ENCODE measurements around the gene MBNL3.

MBNL3 gene

DNA sequence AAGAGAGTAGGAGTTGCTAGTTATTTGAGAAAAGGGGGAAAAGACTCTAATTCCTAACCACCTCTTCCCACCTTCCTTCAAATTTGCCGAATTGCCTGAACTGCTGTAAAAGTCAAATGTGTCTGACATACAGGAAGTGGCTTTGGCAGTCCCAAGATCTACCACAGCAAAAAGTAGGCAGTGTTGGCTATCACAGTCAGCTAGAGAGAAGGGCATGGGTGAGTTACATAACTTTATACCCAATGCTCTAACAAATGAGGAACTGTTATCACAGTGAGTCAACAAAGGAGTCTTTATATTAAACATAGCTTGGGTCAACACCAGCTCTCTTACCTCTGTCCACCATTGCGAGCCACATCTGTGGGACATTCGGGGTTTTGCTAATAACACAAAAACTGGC is 2.4 kb upstream of the MBNL3 start:
- peak overlapping the region; percentile 64 for H2AFZ ChIP-seq (ENCODE audit: low read depth, low read length, severe bottlenecking)
- no peaks in the 10 kb centered on the region for H3K9me2 ChIP-seq (replicated peaks; ENCODE audit: insufficient read depth, low read length)
- TF ChIP-seq EZH2phosphoT487 (conservative IDR thresholded peaks at IDR 0.05; ENCODE audit: low read length), result no peak
- TF ChIP-seq, protein P1, sequence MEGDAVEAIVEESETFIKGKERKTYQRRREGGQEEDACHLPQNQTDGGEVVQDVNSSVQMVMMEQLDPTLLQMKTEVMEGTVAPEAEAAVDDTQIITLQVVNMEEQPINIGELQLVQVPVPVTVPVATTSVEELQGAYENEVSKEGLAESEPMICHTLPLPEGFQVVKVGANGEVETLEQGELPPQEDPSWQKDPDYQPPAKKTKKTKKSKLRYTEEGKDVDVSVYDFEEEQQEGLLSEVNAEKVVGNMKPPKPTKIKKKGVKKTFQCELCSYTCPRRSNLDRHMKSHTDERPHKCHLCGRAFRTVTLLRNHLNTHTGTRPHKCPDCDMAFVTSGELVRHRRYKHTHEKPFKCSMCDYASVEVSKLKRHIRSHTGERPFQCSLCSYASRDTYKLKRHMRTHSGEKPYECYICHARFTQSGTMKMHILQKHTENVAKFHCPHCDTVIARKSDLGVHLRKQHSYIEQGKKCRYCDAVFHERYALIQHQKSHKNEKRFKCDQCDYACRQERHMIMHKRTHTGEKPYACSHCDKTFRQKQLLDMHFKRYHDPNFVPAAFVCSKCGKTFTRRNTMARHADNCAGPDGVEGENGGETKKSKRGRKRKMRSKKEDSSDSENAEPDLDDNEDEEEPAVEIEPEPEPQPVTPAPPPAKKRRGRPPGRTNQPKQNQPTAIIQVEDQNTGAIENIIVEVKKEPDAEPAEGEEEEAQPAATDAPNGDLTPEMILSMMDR (IDR thresholded peaks at IDR 0.05; ENCODE audit: insufficient read depth, low read length, poor library complexity, severe bottlenecking), result no peak
- no peaks in the 10 kb centered on the region for H3K27me3 ChIP-seq (ENCODE audit: low read length)
- no peaks in the 10 kb centered on the region for H3K79me2 ChIP-seq (ENCODE audit: insufficient read depth, low read length)
- peaks cover 15% of the 10 kb centered on the region; the same call in 1 of the 2 replicates for H3F3A ChIP-seq (ENCODE audit: insufficient read depth)
- peak overlapping the region; percentile 88 for H3K4me2 ChIP-seq (ENCODE audit: low read depth, low read length, poor library complexity, severe bottlenecking)
- H3K9ac ChIP-seq (ENCODE audit: low read length), result no peak overlapping the region
- H3K4me3 ChIP-seq (ENCODE audit: insufficient read depth, low read length, poor library complexity, severe bottlenecking), result peak overlapping the region; percentile 22
- H3K27ac ChIP-seq (ENCODE audit: low read depth, low read length), result no peak overlapping the region
- H4K20me1 ChIP-seq (ENCODE audit: low read depth, low read length), result no peaks in the 10 kb centered on the region
- no peaks in the 10 kb centered on the region for H3K36me3 ChIP-seq (ENCODE audit: low read length)
- H3K9me3 ChIP-seq (ENCODE audit: insufficient read depth, low read length), result no peaks in the 10 kb centered on the region

DNA sequence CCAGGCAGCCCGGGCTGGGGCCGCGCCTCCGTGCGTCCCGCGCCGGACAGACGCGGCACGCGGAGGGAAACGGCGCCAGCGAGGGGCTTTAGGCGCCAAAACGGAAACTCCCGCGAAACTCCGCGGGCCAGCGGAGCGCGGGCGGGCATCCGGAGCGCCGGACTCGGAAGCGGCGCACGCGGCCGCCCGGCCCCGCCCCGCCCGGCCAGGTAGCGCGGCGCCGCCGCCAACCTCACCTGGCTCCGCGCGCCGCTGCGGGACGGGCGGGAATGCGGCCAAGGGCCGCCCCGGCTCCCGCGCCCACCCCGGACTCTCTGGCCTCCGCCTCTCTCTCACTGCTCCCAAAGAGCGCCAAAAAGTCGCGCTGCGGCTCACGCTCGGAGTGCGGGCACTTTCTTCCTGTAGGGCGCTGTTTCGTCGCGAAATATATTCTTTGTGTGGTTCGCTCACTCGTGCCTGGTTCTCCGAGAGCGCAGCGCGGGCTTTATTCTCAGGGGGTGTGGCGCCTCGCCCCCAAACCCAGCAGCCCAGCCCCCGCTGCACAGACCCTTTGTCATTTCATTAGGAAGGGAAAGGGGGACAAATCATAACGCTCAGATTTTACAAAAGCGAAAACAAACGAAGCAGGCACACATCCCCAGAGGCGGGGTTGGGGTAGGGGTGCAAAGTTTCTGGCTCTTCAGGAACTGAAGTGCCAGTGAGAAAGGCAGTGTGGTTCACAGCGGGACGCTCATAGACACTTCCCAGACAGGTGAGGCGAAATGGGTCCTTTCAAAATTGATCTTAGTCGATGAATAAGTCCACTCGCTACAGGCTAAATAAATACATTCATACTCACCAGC is 961 bp upstream of the MBNL3 start:
- Histone ChIP-seq H3K9me3 (ENCODE audit: insufficient read depth, low read length) (no peaks in the 10 kb centered on the region), H3K27ac (ENCODE audit: low read depth, low read length) (peak overlapping the region; percentile 90), H3F3A (ENCODE audit: insufficient read depth) (peaks cover 15% of the 10 kb centered on the region; the same call in 1 of the 2 replicates), H2AFZ (ENCODE audit: low read depth, low read length, severe bottlenecking) (peak overlapping the region; percentile 78), H3K4me3 (ENCODE audit: insufficient read depth, low read length, poor library complexity, severe bottlenecking) (peak overlapping the region; percentile 64), H3K9me2 (replicated peaks; ENCODE audit: insufficient read depth, low read length) (no peaks in the 10 kb centered on the region), H3K36me3 (ENCODE audit: low read length) (no peaks in the 10 kb centered on the region), H4K20me1 (ENCODE audit: low read depth, low read length) (no peaks in the 10 kb centered on the region), H3K9ac (ENCODE audit: low read length) (peak overlapping the region; percentile 73), H3K27me3 (ENCODE audit: low read length) (no peaks in the 10 kb centered on the region), H3K79me2 (ENCODE audit: insufficient read depth, low read length) (no peaks in the 10 kb centered on the region), H3K4me2 (ENCODE audit: low read depth, low read length, poor library complexity, severe bottlenecking) (peak overlapping the region; percentile 88)
- TF ChIP-seq, protein P1 (IDR thresholded peaks at IDR 0.05; ENCODE audit: insufficient read depth, low read length, poor library complexity, severe bottlenecking), result no peak
- no peak for TF ChIP-seq EZH2phosphoT487 (conservative IDR thresholded peaks at IDR 0.05; ENCODE audit: low read length)

DNA sequence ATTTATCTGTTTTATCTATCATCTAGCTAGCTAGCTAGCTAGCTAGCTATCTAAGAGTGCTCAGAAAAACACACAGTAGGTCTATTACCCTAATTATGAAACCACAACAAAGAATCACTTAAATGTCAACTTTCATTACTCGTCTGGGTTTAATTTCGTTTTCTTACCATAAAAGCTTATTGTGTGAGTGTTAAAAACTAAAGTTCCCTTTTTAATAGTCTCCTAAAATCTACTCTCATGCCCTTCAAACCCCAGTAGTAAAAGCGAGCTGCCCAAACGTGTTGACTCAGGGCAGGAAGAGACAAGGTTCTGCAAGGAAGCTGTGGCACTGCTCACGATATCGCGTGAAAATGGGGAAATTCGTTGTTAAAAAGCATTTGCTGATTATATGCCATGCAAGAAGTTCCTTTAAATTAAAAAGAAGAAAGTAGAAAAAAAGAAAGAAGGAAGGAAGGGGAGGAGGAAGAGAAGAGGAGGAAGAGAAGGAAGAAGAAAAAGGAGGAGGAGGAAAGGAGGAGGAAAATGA is 595 bp downstream of the MBNL3 start:
- Histone ChIP-seq H3K9ac (ENCODE audit: low read length) (peak overlapping the region; percentile 73), H3K9me3 (ENCODE audit: insufficient read depth, low read length) (no peaks in the 10 kb centered on the region), H3F3A (ENCODE audit: insufficient read depth) (peaks cover 15% of the 10 kb centered on the region; the same call in 1 of the 2 replicates), H3K36me3 (ENCODE audit: low read length) (no peaks in the 10 kb centered on the region), H4K20me1 (ENCODE audit: low read depth, low read length) (no peaks in the 10 kb centered on the region), H2AFZ (ENCODE audit: low read depth, low read length, severe bottlenecking) (peak overlapping the region; percentile 78), H3K4me3 (ENCODE audit: insufficient read depth, low read length, poor library complexity, severe bottlenecking) (peak overlapping the region; percentile 64), H3K4me2 (ENCODE audit: low read depth, low read length, poor library complexity, severe bottlenecking) (peak overlapping the region; percentile 88), H3K79me2 (ENCODE audit: insufficient read depth, low read length) (no peaks in the 10 kb centered on the region), H3K27me3 (ENCODE audit: low read length) (no peaks in the 10 kb centered on the region), H3K9me2 (replicated peaks; ENCODE audit: insufficient read depth, low read length) (no peaks in the 10 kb centered on the region), H3K27ac (ENCODE audit: low read depth, low read length) (peak overlapping the region; percentile 90)
- TF ChIP-seq, protein P1 (IDR thresholded peaks at IDR 0.05; ENCODE audit: insufficient read depth, low read length, poor library complexity, severe bottlenecking), result no peak
- TF ChIP-seq EZH2phosphoT487 (conservative IDR thresholded peaks at IDR 0.05; ENCODE audit: low read length), result no peak

All from SU-DHL-6 (cell line).